Immature natural killer cell (primary cell): Measurements from ENCODE around the gene PNPLA5. TPM values are rescaled to one million over a fixed set of nuclear protein-coding genes. Genes with fewer than 3 reads are reported as not detected.
"Not testable (repeated sequence)": the region's sequence is repeated elsewhere in the genome, so short reads cannot be mapped to it uniquely, and the experiment has no call there.

ENCODE experiments used
- DNase-seq, 3 donors: peaks; one replicate each; pipeline ENCODE4 v3.0.0; 2022; ENCODE audit warnings: mixed read lengths in 1 of 3
- H3K27ac Mint-ChIP-seq, 6 donors: one replicate each; pipeline ENCODE4 v1.8.0; 2020; ENCODE audit warnings: mixed read lengths in 6 of 6, mild to moderate bottlenecking in 5 of 6, inconsistent platforms in 4 of 6, moderate library complexity in 3 of 6
- H3K27me3 Mint-ChIP-seq, 3 donors: one replicate each; pipeline ENCODE4 v1.8.0; 2020 to 2021; ENCODE audit warnings: low read depth in 3 of 3, mild to moderate bottlenecking in 3 of 3, mixed read lengths in 3 of 3, moderate library complexity in 3 of 3, inconsistent platforms in 1 of 3
- H3K36me3 Mint-ChIP-seq, 3 donors: one replicate each; pipeline ENCODE4 v1.8.0; 2020; ENCODE audit warnings: mixed read lengths in 3 of 3, inconsistent platforms in 2 of 3, mild to moderate bottlenecking in 2 of 3
- H3K4me1 Mint-ChIP-seq, 2 donors: one replicate each; pipeline ENCODE4 v1.8.0; 2020; ENCODE audit warnings: inconsistent platforms in 2 of 2, mild to moderate bottlenecking in 2 of 2, mixed read lengths in 2 of 2, moderate library complexity in 1 of 2
- H3K4me3 Mint-ChIP-seq, 5 donors: one replicate each; pipeline ENCODE4 v1.8.0; 2020; ENCODE audit warnings: mild to moderate bottlenecking in 5 of 5, mixed read lengths in 5 of 5, inconsistent platforms in 3 of 5, moderate library complexity in 3 of 5
- H3K9me3 Mint-ChIP-seq, 6 donors: one replicate each; pipeline ENCODE4 v1.8.0; 2020; ENCODE audit warnings: mild to moderate bottlenecking in 6 of 6, mixed read lengths in 6 of 6, inconsistent platforms in 4 of 6, moderate library complexity in 3 of 6
- polyA plus RNA-seq, 3 donors: library from polyadenylated mRNA; unstranded; fragments of 300-500 nt; fragmentation: Illumina TruSeq; gene quantifications; one replicate each; pipeline ENCODE4 v1.2.3, GENCODE V29; 2021

Gene PNPLA5
- polyA plus RNA-seq, 3 donors from 2014 or later = not detected

GRCh38 chr22:43882122-43882767, 9.6 kb downstream of the PNPLA5 start:
- peaks cover 2 to 14% (median 7%) of the 10 kb centered on the region in 3 donors for H3K27me3 Mint-ChIP-seq
- no peaks in the 10 kb centered on the region for H3K9me3 Mint-ChIP-seq
- H3K4me1 Mint-ChIP-seq = peaks cover 6 to 9% of the 10 kb centered on the region in 2 donors
- H3K36me3 Mint-ChIP-seq = no peaks in the 10 kb centered on the region
- H3K27ac Mint-ChIP-seq = no peak overlapping the region
- H3K4me3 Mint-ChIP-seq = no peak overlapping the region
- DNase-seq = no peak

- Mint-ChIP-seq H3K36me3 (no peaks in the 10 kb centered on the region), H3K27me3 (peaks cover 2 to 11% (median 7%) of the 10 kb centered on the region in 3 donors), H3K4me1 (peaks cover 6 to 9% of the 10 kb centered on the region in 2 donors), H3K9me3 (no peaks in the 10 kb centered on the region), H3K27ac (no peak overlapping the region), H3K4me3 (no peak overlapping the region)
- no peak for DNase-seq
Observed at GRCh38 chr22:43881091-43882061, 10.4 kb downstream of the PNPLA5 start.

- no peak for DNase-seq
- no peaks in the 10 kb centered on the region for H3K9me3 Mint-ChIP-seq
- H3K27me3 Mint-ChIP-seq = peaks cover 2 to 11% (median 8%) of the 10 kb centered on the region in 3 donors
- no peak overlapping the region for H3K27ac Mint-ChIP-seq
- peaks cover 6 to 9% of the 10 kb centered on the region in 2 donors for H3K4me1 Mint-ChIP-seq
- H3K4me3 Mint-ChIP-seq = no peak overlapping the region
- H3K36me3 Mint-ChIP-seq = no peaks in the 10 kb centered on the region
Observed at GRCh38 chr22:43880541-43880991, 11.2 kb downstream of the PNPLA5 start.

- Mint-ChIP-seq H3K27me3 (peaks cover under 1 to 11% (median 7%) of the 10 kb centered on the region in 3 donors), H3K4me3 (no peak overlapping the region), H3K9me3 (no peaks in the 10 kb centered on the region), H3K4me1 (peaks cover 6 to 9% of the 10 kb centered on the region in 2 donors), H3K36me3 (no peaks in the 10 kb centered on the region), H3K27ac (no peak overlapping the region)
- DNase-seq = no peak
Observed at GRCh38 chr22:43879901-43880540, 11.8 kb downstream of the PNPLA5 start.

GRCh38 chr22:43878831-43879550, 12.8 kb downstream of the PNPLA5 start:
- H3K36me3 Mint-ChIP-seq = no peaks in the 10 kb centered on the region
- peaks cover 5 to 10% (median 9%) of the 10 kb centered on the region in 3 donors for H3K27me3 Mint-ChIP-seq
- no peak for DNase-seq
- no peaks in the 10 kb centered on the region for H3K9me3 Mint-ChIP-seq
- H3K4me3 Mint-ChIP-seq = no peak overlapping the region
- H3K27ac Mint-ChIP-seq = no peak overlapping the region
- peaks cover 0 to 2% of the 10 kb centered on the region in 2 donors for H3K4me1 Mint-ChIP-seq

GRCh38 chr22:43878079-43878795, 13.6 kb downstream of the PNPLA5 start:
- Mint-ChIP-seq H3K4me1 (peaks cover 0 to 2% of the 10 kb centered on the region in 2 donors), H3K27ac (no peak overlapping the region), H3K4me3 (no peak overlapping the region), H3K36me3 (no peaks in the 10 kb centered on the region), H3K9me3 (no peaks in the 10 kb centered on the region), H3K27me3 (peaks cover 5 to 13% (median 6%) of the 10 kb centered on the region in 3 donors)
- no peak for DNase-seq

GRCh38 chr22:43876866-43877509, 14.8 kb downstream of the PNPLA5 start:
- H3K27me3 Mint-ChIP-seq = peaks cover 6 to 15% (median 8%) of the 10 kb centered on the region in 3 donors
- no peaks in the 10 kb centered on the region for H3K9me3 Mint-ChIP-seq
- H3K27ac Mint-ChIP-seq = no peak overlapping the region
- no peak overlapping the region for H3K4me3 Mint-ChIP-seq
- no peaks in the 10 kb centered on the region for H3K4me1 Mint-ChIP-seq
- DNase-seq = no peak
- no peaks in the 10 kb centered on the region for H3K36me3 Mint-ChIP-seq

- peaks cover 4 to 13% (median 8%) of the 10 kb centered on the region in 3 donors for H3K27me3 Mint-ChIP-seq
- no peaks in the 10 kb centered on the region for H3K9me3 Mint-ChIP-seq
- H3K4me3 Mint-ChIP-seq = no peak overlapping the region
- no peaks in the 10 kb centered on the region for H3K4me1 Mint-ChIP-seq
- H3K27ac Mint-ChIP-seq = no peak overlapping the region
- no peak for DNase-seq
- H3K36me3 Mint-ChIP-seq = peaks cover 0 to 4% (median 0%) of the 10 kb centered on the region in 3 donors
Observed at GRCh38 chr22:43869799-43870198, 22.0 kb downstream of the PNPLA5 start.

GRCh38 chr22:43869001-43869400, 22.8 kb downstream of the PNPLA5 start:
- not testable (repeated sequence) for H3K27ac Mint-ChIP-seq, H3K4me1 Mint-ChIP-seq, H3K4me3 Mint-ChIP-seq, DNase-seq, H3K9me3 Mint-ChIP-seq, H3K36me3 Mint-ChIP-seq
- H3K27me3 Mint-ChIP-seq = peaks cover 10 to 15% (median 11%) of the 10 kb centered on the region in 3 donors

GRCh38 chr22:43867839-43868635, 23.8 kb downstream of the PNPLA5 start:
- Mint-ChIP-seq H3K9me3 (no peaks in the 10 kb centered on the region), H3K36me3 (peaks cover 0 to 4% (median 0%) of the 10 kb centered on the region in 3 donors), H3K27ac (no peak overlapping the region), H3K27me3 (peaks cover 11 to 15% (median 13%) of the 10 kb centered on the region in 3 donors), H3K4me3 (no peak overlapping the region), H3K4me1 (no peaks in the 10 kb centered on the region)
- peak in 2 of 3 donors; percentile 17 to 18 for DNase-seq

- peak overlapping the region; percentile 21 to 69 (median 62) for H3K4me3 Mint-ChIP-seq
- DNase-seq = no peak
- no peak overlapping the region for H3K27ac Mint-ChIP-seq
- H3K36me3 Mint-ChIP-seq = peaks cover 0 to 4% (median 0%) of the 10 kb centered on the region in 3 donors
- no peaks in the 10 kb centered on the region for H3K9me3 Mint-ChIP-seq
- peaks cover 0 to 4% of the 10 kb centered on the region in 2 donors for H3K4me1 Mint-ChIP-seq
- H3K27me3 Mint-ChIP-seq = peaks cover 17 to 27% (median 20%) of the 10 kb centered on the region in 3 donors
Observed at GRCh38 chr22:43862882-43863202, 29.0 kb downstream of the PNPLA5 start.
